ENCODE data around the gene OR4D2.

OR4D2 gene

DNA sequence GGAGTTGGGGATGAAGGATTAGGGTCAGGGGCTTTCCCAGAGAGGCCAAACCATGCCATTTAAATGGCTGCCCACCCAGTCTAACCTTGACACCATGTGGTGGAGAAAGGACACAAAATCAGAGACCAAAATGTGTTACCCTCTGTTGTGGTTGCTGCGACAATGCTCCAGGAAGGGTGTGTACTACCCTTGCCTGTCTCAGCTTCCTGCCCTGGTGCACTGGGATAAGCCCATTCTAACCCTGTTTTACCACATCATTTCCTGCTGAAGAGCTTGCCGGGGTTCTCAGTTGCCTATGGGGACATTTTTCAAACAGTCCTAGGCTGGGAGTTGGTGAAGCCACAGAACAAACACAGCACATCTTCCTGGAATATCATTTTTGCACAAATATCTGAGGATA, 13.7 kb upstream of the OR4D2 start:
- no peak overlapping the region for H3K4me3 ChIP-seq (ENCODE audit: low read depth, low read length)
- TF ChIP-seq, protein P1, sequence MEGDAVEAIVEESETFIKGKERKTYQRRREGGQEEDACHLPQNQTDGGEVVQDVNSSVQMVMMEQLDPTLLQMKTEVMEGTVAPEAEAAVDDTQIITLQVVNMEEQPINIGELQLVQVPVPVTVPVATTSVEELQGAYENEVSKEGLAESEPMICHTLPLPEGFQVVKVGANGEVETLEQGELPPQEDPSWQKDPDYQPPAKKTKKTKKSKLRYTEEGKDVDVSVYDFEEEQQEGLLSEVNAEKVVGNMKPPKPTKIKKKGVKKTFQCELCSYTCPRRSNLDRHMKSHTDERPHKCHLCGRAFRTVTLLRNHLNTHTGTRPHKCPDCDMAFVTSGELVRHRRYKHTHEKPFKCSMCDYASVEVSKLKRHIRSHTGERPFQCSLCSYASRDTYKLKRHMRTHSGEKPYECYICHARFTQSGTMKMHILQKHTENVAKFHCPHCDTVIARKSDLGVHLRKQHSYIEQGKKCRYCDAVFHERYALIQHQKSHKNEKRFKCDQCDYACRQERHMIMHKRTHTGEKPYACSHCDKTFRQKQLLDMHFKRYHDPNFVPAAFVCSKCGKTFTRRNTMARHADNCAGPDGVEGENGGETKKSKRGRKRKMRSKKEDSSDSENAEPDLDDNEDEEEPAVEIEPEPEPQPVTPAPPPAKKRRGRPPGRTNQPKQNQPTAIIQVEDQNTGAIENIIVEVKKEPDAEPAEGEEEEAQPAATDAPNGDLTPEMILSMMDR (IDR thresholded peaks at IDR 0.05; ENCODE audit: control insufficient read depth, extremely low read depth, insufficient read depth): no peak
- DNase-seq (ENCODE audit: low read depth): no peak

DNA sequence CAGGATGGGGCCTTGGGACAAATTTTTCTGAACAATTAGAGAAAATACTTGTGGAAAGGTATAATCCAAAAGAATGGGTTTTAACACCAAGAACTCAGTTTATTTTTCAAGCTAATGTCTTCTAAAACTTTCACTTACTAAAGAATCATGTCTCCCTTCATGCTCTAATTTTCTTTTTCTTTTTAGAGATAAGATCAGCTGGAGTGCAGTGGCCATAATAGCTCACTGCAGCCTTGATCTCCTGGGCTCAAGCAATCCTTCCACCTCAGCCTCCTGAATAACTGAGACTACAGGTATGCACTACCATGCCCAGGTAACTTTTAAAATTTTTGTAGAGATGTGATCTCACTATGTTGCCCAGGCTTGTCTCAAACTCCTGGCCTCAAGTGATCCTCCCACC, 13.1 kb upstream of the OR4D2 start:
- no peak overlapping the region for H3K4me3 ChIP-seq (ENCODE audit: low read depth, low read length)
- no peak for DNase-seq (ENCODE audit: low read depth)
- TF ChIP-seq, protein P1 (IDR thresholded peaks at IDR 0.05; ENCODE audit: control insufficient read depth, extremely low read depth, insufficient read depth): no peak

DNA sequence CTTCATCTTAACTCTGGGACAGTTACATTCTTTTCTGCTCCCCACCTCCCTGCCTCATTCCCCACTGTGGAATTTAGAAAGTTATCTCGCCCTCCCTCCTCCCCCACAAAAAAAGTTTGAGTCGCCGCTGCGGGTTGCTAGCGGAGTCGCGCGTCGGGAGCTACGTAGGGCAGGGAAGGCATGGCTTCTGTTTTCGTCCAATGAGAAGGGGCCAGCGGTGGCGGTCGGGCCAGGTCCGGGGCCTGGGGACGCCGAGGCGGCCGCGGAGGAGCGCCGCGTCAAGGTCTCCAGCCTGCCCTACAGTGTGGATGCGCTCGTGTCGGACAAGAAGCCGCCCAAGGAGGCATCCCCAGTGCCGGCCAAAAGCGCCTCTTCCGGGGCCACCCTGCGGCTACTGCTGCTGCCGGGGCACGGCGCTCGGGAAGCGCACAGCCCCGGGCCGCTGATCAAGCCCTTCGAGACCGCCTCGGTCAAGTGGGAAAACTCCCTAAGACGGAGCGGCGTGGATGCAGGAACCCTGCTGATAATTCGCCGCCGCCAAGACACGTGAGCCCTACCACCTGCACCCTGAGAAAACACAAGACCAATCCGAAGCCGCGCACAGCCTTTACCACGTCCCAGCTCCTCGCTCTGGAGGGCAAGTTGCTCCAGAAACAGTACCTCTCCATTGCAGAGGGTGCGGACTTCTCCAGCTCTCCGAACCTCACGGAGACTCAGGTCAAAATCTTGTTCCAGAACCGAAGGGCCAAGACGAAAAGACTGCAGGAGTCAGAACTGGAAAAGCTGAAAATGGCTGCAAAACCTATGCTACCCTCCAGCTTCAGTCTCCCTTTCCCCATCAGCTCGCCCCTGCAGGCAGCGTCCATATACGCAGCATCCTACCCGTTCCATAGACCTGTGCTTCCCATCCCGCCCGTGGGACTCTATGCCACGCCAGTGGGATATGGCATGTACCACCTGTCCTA, 9.7 kb upstream of the OR4D2 start:
- TF ChIP-seq, protein P1 (IDR thresholded peaks at IDR 0.05; ENCODE audit: control insufficient read depth, extremely low read depth, insufficient read depth): no peak
- no peak for DNase-seq (ENCODE audit: low read depth)
- no peak overlapping the region for H3K4me3 ChIP-seq (ENCODE audit: low read depth, low read length)

DNA sequence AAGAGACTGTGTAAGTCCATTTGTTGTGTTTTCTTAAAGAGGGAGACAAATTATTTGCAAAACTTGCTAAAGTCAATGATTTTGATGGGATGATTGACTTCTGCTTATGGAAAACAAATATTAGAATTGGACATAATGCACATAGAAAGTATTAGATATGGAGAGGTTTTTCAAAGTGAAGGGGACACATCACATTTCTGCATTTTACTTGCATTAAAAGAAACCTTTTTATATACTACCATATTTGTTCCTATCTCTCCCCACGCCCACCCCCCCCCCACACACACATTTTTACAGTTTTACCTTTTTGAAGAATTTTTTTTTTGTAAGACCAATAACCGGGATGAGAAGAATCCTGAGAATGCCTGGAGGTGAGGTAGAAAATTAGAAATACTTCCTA, 8.6 kb upstream of the OR4D2 start:
- TF ChIP-seq, protein P1 (IDR thresholded peaks at IDR 0.05; ENCODE audit: control insufficient read depth, extremely low read depth, insufficient read depth): no peak
- no peak overlapping the region for H3K4me3 ChIP-seq (ENCODE audit: low read depth, low read length)
- DNase-seq (ENCODE audit: low read depth): no peak

DNA sequence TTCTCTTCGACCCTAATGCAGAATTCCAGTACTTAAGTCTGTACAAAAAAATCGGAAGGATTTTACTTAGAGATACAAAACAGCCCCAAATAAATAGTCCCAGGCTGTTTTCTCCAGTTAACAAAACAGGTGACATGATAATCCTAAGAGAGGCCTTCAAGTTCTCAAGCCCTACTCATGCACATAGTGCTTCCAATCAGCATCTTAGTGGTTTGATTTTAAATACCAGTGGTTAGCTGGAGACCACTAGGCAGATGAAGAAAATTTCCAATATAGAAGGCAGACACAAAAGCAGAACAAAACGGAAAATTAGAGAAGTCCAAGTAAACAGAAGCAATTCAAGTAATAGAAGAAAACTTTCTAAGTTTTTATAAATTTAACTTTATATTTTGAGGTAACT, 5.2 kb upstream of the OR4D2 start:
- H3K4me3 ChIP-seq (ENCODE audit: low read depth, low read length): no peak overlapping the region
- TF ChIP-seq, protein P1 (IDR thresholded peaks at IDR 0.05; ENCODE audit: control insufficient read depth, extremely low read depth, insufficient read depth): no peak
- DNase-seq (ENCODE audit: low read depth): no peak

DNA sequence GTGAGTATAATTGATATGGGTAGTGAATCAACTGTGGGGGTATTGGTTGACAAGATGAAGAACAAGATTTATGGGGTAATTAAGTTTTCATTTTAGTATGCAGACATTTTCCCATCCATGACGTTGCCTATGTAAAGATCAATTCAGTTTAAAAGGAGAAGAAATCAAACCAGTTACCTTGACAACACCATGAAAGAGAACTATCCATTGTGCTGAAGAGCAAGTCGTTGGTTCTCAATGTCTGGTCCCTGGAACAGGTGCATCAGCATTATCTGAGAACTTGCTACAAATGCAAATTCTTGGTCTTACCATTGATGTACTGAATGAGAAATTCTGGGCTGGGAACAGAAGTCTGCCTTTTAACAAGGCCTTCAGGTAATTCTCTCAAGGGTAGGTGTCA, 801 bp upstream of the OR4D2 start:
- no peak for DNase-seq (ENCODE audit: low read depth)
- TF ChIP-seq, protein P1 (IDR thresholded peaks at IDR 0.05; ENCODE audit: control insufficient read depth, extremely low read depth, insufficient read depth): no peak
- no peak overlapping the region for H3K4me3 ChIP-seq (ENCODE audit: low read depth, low read length)
